HL-60 (cell line): ENCODE measurements around the gene RPAP3.

ENCODE experiments used
- CTCF ChIP-seq: IDR thresholded peaks from one replicate; pipeline ENCODE4 v1.5.1; 2011; ENCODE audit warnings: low read length, control low read depth, inconsistent platforms; ENCODE audit not compliant: insufficient read depth
- GABPA ChIP-seq: IDR thresholded peaks from 2 replicates; pipeline ENCODE4 v1.6.1; 2012; ENCODE audit warnings: low read depth
- POLR2AphosphoS5 ChIP-seq: IDR thresholded peaks from 2 replicates; pipeline ENCODE4 v1.6.1; 2012; ENCODE audit warnings: low read depth
- REST ChIP-seq: IDR thresholded peaks from 2 replicates; pipeline ENCODE4 v1.6.1; 2012; ENCODE audit warnings: low read depth; ENCODE audit not compliant: insufficient replicate concordance
- SPI1 ChIP-seq: IDR thresholded peaks from 2 replicates; pipeline ENCODE4 v1.6.1; 2012; ENCODE audit warnings: low read depth, mild to moderate bottlenecking, borderline replicate concordance

GRCh38 chr12:47707905-47708543 is 2.2 kb upstream of the RPAP3 start:
- TF ChIP-seq CTCF, result no peak
- TF ChIP-seq REST, result no peak
- TF ChIP-seq POLR2AphosphoS5, result no peak
- no peak for TF ChIP-seq GABPA
- peak; percentile 63 for TF ChIP-seq SPI1
